Activated naive CD4-positive, alpha-beta T cell treated with anti-CD3 and anti-CD28 coated beads for 36 hours (primary cell): Measurements from ENCODE around the gene ABTB2. TPM values are rescaled to one million over a fixed set of nuclear protein-coding genes. Genes with fewer than 3 reads are reported as not detected.
A peak's percentile ranks its signal among the peaks of the same experiment; 100 is the strongest.

ENCODE experiments used
- CTCF ChIA-PET: fragments of 350-600 bp; sonication (Branson Sonifier 250); formaldehyde crosslinking; loops from one replicate; lab custom pipeline; 2021; ENCODE audit warnings: antibody characterized with exemption; lab: Charles Lee
- DNase-seq: peaks from one replicate; pipeline ENCODE4 v3.0.0-alpha.2; 2020
- H3K27ac Mint-ChIP-seq: one replicate; pipeline ENCODE4 v1.8.0; 2021; ENCODE audit warnings: mild to moderate bottlenecking, mixed read lengths
- H3K27me3 Mint-ChIP-seq: one replicate; pipeline ENCODE4 v1.8.0; 2021; ENCODE audit warnings: low read depth, mixed read lengths
- H3K36me3 Mint-ChIP-seq: one replicate; pipeline ENCODE4 v1.8.0; 2021; ENCODE audit warnings: low read depth, mixed read lengths
- H3K4me1 Mint-ChIP-seq: one replicate; pipeline ENCODE4 v1.8.0; 2021; ENCODE audit warnings: low read depth, mixed read lengths
- H3K4me3 Mint-ChIP-seq: one replicate; pipeline ENCODE4 v1.8.0; 2021; ENCODE audit warnings: mild to moderate bottlenecking, moderate library complexity, mixed read lengths
- H3K9me3 Mint-ChIP-seq: one replicate; pipeline ENCODE4 v1.8.0; 2021; ENCODE audit warnings: mixed read lengths
- intact Hi-C: fragments of 100-400 bp; cut with micrococcal nuclease; formaldehyde crosslinking; loops from one replicate; pipeline ENCODE4 v1.15.1; 2023
- total RNA-seq, 2 experiments: library from RNA; stranded (reverse); gene quantifications; one replicate each; pipeline ENCODE4 v1.2.3, GENCODE V29; 2021

The ABTB2 gene
- total RNA-seq, 2 experiments from 2014 or later, result 3.1 to 3.7 TPM

DNA sequence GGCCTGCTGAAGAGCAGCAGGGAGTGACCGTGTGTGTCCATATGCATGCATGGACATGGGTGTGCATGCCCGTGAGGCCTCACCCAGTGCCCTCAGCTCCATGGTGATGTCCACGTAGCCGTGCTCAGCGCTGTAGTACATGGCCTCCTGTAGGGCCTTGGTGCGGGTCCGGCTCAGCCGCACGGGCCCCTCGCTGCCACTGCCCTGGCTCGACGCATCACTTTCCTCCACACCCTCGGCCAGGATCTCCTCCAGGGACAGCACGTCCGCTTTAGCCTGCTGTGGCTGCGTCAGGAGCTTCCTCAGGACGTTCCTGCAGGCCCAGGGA is 195.4 kb downstream of the ABTB2 start:
- intact Hi-C loops, result no loop called here
- CTCF ChIA-PET, result no interaction called here
- Mint-ChIP-seq H3K27me3 (no peaks in the 10 kb centered on the region), H3K4me1 (peaks cover 13% of the 10 kb centered on the region), H3K36me3 (peaks cover 3% of the 10 kb centered on the region), H3K27ac (no peak overlapping the region), H3K4me3 (no peak overlapping the region), H3K9me3 (no peaks in the 10 kb centered on the region)
- DNase-seq, result no peak

DNA sequence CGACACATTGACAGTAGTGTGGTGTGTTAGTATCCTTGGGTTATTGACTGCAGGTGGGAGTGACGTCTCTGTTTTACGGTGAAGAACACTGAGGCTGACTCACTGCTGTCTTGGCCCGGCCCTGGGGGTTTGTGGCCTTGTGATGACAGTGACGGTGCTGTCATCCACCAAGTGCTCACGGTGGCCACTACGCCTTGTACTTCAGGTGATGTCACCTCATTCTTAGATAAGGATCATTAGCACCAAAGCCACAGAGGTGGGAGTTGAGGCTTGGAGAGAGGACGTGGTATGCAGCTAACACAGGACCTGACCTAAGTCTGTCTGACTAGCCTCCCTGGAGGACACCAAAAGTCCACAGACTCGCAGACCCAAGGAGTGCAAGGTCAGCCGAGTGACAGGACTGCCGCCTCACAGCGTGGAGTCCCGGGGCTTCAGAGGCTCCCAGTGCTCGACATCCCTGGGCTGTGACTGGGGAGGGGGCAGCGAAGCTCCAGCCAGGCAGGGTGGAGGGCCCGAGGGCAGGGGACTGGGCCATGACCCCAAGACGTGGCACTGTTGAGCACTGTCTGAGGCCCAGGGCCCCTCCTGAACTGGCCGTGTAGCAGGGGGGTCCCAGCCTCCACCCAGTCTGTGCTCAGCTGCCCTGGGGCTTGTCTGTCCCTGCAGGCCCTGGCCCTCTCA is 195.9 kb downstream of the ABTB2 start:
- H3K27ac Mint-ChIP-seq, result no peak overlapping the region
- H3K36me3 Mint-ChIP-seq, result no peaks in the 10 kb centered on the region
- intact Hi-C loops, result no loop called here
- H3K4me1 Mint-ChIP-seq, result peaks cover 13% of the 10 kb centered on the region
- no peaks in the 10 kb centered on the region for H3K27me3 Mint-ChIP-seq
- no peak for DNase-seq
- no peak overlapping the region for H3K4me3 Mint-ChIP-seq
- H3K9me3 Mint-ChIP-seq, result no peaks in the 10 kb centered on the region
- CTCF ChIA-PET, result no interaction called here

DNA sequence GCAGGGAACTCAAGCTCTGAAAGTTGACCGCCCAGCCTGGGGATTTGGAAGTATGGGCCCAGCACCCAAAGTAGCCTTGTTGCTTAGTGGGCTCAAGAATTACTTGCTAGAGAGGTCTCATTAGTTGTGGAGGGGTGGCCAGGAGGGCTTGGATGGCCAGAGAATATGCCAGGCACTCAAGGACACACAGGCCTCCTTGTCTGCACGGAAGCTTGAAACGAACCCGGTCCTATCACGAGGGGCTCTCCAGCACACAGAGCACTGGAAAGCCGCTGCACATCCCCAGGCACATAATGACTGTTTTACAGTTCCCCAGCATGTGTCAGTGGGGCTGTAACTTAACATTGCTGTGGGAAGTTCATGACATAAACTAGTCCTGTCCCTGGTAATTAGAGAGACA is 196.4 kb downstream of the ABTB2 start:
- Mint-ChIP-seq H3K9me3 (no peaks in the 10 kb centered on the region), H3K36me3 (no peaks in the 10 kb centered on the region), H3K4me1 (peaks cover 13% of the 10 kb centered on the region), H3K4me3 (no peak overlapping the region), H3K27ac (no peak overlapping the region), H3K27me3 (no peaks in the 10 kb centered on the region)
- no peak for DNase-seq
- CTCF ChIA-PET, result no interaction called here
- intact Hi-C loops, result no loop called here

GRCh38 chr11:34160791-34161190 is 197.0 kb downstream of the ABTB2 start:
- H3K27ac Mint-ChIP-seq, result no peak overlapping the region
- no peak overlapping the region for H3K4me3 Mint-ChIP-seq
- peaks cover 13% of the 10 kb centered on the region for H3K4me1 Mint-ChIP-seq
- CTCF ChIA-PET, result no interaction called here
- H3K9me3 Mint-ChIP-seq, result no peaks in the 10 kb centered on the region
- no peaks in the 10 kb centered on the region for H3K36me3 Mint-ChIP-seq
- H3K27me3 Mint-ChIP-seq, result no peaks in the 10 kb centered on the region
- DNase-seq, result no peak
- intact Hi-C loops, result no loop called here

DNA sequence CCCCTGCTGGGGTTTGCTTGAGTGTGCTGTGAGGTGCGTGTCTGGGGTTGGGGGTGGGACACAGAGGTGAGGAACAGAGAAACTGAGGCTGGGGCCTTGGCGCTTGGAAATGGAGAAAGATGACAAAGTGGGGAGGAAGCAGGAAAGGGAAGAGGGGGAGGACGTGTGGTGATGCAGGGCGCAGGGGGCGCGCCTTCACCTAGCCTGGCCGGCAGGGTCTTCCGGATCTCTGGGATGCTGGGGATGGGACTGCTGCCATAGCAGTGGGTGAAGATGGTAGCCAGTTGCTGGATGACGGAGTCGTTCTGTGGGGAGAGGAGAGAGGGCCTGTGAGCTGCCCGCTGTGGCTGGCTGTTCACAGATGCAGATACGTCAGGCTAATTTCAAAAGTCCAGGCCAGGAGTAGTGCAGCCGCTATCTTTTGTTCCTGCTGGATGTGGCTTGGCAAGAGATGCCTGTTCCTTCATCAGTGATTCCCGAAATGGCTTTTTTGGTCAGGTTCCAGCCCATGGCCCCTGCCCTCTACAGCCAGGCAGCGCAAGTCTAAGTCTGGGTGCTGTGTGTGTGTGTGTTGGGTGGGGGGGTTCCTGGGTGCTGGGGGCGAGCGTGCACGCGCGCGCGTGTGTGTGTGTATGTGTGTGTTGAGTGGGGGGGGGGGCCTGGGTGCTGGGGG is 197.6 kb downstream of the ABTB2 start:
- H3K27ac Mint-ChIP-seq, result no peak overlapping the region
- peaks cover 13% of the 10 kb centered on the region for H3K4me1 Mint-ChIP-seq
- CTCF ChIA-PET, result no interaction called here
- intact Hi-C loops, result no loop called here
- no peaks in the 10 kb centered on the region for H3K9me3 Mint-ChIP-seq
- H3K36me3 Mint-ChIP-seq, result no peaks in the 10 kb centered on the region
- no peak overlapping the region for H3K4me3 Mint-ChIP-seq
- DNase-seq, result no peak
- H3K27me3 Mint-ChIP-seq, result no peaks in the 10 kb centered on the region

- H3K4me1 Mint-ChIP-seq, result peaks cover 13% of the 10 kb centered on the region
- DNase-seq, result peak; percentile 42
- H3K4me3 Mint-ChIP-seq, result no peak overlapping the region
- H3K9me3 Mint-ChIP-seq, result no peaks in the 10 kb centered on the region
- intact Hi-C loops, result loop anchor here (5.0 kb wide), 1 partner anchor 199 kb away; the partner anchor contains the start of gene ABTB2
- H3K36me3 Mint-ChIP-seq, result peaks cover under 1% of the 10 kb centered on the region
- no peak overlapping the region for H3K27ac Mint-ChIP-seq
- no peaks in the 10 kb centered on the region for H3K27me3 Mint-ChIP-seq
- CTCF ChIA-PET, result interaction anchor here (0.6 to 2.2 kb wide), 6 partner anchors 10 to 310 kb away, joined by 3 to 6 read pairs (median 3); no protein-coding TSS in a partner anchor
These were observed 199.1 kb downstream of the ABTB2 start for GRCh38 chr11:34158661-34159060.

DNA sequence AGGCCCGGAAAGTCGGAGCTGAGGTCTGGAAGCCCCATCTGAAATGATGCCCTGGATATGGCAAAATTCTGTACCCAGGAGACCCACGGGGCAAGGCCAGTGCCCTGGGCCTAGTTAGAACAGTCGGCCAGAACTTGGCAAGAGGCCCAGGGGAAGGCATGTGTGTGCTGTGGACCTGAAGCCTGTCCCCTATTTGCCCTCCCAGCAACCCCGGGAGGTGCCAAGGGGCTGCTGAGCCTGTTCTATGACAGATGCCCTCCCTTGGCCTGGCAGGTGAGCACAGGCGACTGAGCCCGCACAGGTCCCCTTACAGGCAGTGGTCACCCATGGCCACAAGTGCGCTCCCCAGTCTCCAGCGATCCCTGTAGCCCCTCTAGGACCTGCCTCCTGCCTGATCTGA is 200.6 kb downstream of the ABTB2 start:
- CTCF ChIA-PET, result no interaction called here
- Mint-ChIP-seq H3K27me3 (no peaks in the 10 kb centered on the region), H3K4me1 (peaks cover 13% of the 10 kb centered on the region), H3K4me3 (no peak overlapping the region), H3K9me3 (no peaks in the 10 kb centered on the region), H3K27ac (no peak overlapping the region), H3K36me3 (peaks cover 4% of the 10 kb centered on the region)
- no peak for DNase-seq
- intact Hi-C loops, result loop anchor here (5.0 kb wide), 1 partner anchor 200 kb away; the partner anchor contains the start of gene ABTB2

DNA sequence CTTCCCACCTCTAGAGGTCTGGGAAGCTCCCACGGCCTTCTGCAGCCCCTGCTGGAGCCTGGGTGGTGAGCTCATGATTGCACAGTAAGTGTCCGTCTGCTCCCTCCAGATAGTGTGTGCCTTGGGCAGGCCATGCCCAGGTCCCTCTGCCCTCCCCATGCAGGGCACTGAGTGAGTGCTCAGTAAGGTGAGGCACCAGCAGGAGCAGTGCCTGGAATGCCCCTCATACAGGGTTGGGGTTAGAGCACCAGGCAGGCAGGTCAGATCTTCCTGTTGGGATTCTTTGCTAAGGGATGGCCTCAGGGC is 202.1 kb downstream of the ABTB2 start:
- no peaks in the 10 kb centered on the region for H3K9me3 Mint-ChIP-seq
- intact Hi-C loops, result loop anchor here (5.0 kb wide), 1 partner anchor 202 kb away; the partner anchor contains the start of gene ABTB2
- no peak overlapping the region for H3K4me3 Mint-ChIP-seq
- peaks cover 6% of the 10 kb centered on the region for H3K36me3 Mint-ChIP-seq
- no peak for DNase-seq
- no peaks in the 10 kb centered on the region for H3K27me3 Mint-ChIP-seq
- no peak overlapping the region for H3K27ac Mint-ChIP-seq
- peaks cover 13% of the 10 kb centered on the region for H3K4me1 Mint-ChIP-seq
- CTCF ChIA-PET, result interaction anchor here (1.1 kb wide), 1 partner anchor 312 kb away, joined by 3 read pairs; no protein-coding TSS in a partner anchor

GRCh38 chr11:34155057-34155756 is 202.6 kb downstream of the ABTB2 start:
- peaks cover 6% of the 10 kb centered on the region for H3K36me3 Mint-ChIP-seq
- intact Hi-C loops, result loop anchor here (5.0 kb wide), 1 partner anchor 202 kb away; the partner anchor contains the start of gene ABTB2
- DNase-seq, result no peak
- no peak overlapping the region for H3K27ac Mint-ChIP-seq
- CTCF ChIA-PET, result interaction anchor here (1.1 kb wide), 1 partner anchor 312 kb away, joined by 3 read pairs; no protein-coding TSS in a partner anchor
- H3K4me1 Mint-ChIP-seq, result peaks cover 12% of the 10 kb centered on the region
- no peak overlapping the region for H3K4me3 Mint-ChIP-seq
- H3K27me3 Mint-ChIP-seq, result no peaks in the 10 kb centered on the region
- H3K9me3 Mint-ChIP-seq, result no peaks in the 10 kb centered on the region

DNA sequence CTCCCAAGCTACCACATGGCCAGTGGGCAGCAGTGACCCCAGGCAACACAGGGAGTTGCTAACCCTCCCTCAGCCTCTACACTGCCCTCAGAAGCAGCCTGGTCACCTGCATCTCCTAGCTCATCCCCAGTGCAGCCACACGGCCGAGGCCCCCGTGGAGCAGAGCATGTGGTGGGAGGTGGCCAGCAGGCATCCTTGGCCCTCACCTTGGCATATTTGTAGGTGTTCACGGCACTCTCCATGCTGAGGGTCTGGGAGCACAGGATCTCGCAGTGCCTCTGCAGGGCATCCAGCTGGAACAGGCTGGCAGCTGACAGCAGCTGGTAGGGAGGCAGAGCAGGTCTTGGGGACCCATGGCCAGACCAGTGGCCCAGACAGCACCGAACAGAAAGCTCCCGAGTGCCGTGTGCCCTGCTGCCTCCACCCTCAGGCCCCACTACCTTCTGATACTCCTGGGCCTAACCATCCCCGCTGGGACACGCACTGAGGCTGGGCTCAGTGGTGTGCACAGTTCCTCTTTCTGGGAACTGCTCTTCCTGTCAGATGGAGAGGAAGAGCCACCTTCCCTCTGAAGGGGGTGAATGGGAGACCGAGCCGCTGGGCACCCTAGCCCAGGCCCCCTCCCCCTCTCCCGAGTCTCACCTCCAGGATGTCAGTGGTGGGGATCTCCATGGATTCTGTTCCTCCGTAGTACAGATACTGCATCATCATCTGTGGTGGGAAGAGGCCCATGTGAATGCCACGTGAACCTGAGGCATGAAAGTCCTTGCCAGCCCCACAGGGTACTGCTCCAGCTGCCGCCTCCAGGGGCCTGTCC is 203.5 kb downstream of the ABTB2 start:
- no peak overlapping the region for H3K4me3 Mint-ChIP-seq
- H3K36me3 Mint-ChIP-seq, result peaks cover 6% of the 10 kb centered on the region
- H3K27ac Mint-ChIP-seq, result no peak overlapping the region
- DNase-seq, result no peak
- H3K9me3 Mint-ChIP-seq, result no peaks in the 10 kb centered on the region
- CTCF ChIA-PET, result interaction anchor here (1.0 to 2.0 kb wide), 3 partner anchors 20 to 313 kb away, joined by 3 to 5 read pairs (median 3); no protein-coding TSS in a partner anchor
- intact Hi-C loops, result no loop called here
- no peaks in the 10 kb centered on the region for H3K27me3 Mint-ChIP-seq
- peaks cover 6% of the 10 kb centered on the region for H3K4me1 Mint-ChIP-seq

- H3K27me3 Mint-ChIP-seq, result no peaks in the 10 kb centered on the region
- no peaks in the 10 kb centered on the region for H3K9me3 Mint-ChIP-seq
- DNase-seq, result no peak
- intact Hi-C loops, result no loop called here
- H3K4me1 Mint-ChIP-seq, result no peaks in the 10 kb centered on the region
- H3K4me3 Mint-ChIP-seq, result no peak overlapping the region
- H3K36me3 Mint-ChIP-seq, result peaks cover 15% of the 10 kb centered on the region
- CTCF ChIA-PET, result interaction anchor here (1.1 to 2.0 kb wide), 3 partner anchors 22 to 206 kb away, joined by 3 to 5 read pairs (median 4); partner anchors contain the start of gene ABTB2
- H3K27ac Mint-ChIP-seq, result no peak overlapping the region
These were observed 205.6 kb downstream of the ABTB2 start for GRCh38 chr11:34151916-34152845.
